AG04450 (cell line): ENCODE results near the gene CSTF2T. TPM values are rescaled to one million over a fixed set of nuclear protein-coding genes. Genes with fewer than 3 reads are reported as not detected.

Experiments
- CTCF ChIA-PET: fragments of 300-600, 350-600 bp; formaldehyde crosslinking; extraction: SDS; loops from one replicate; lab custom pipeline; 2022; ENCODE audit warnings: antibody characterized with exemption, inconsistent platforms; lab: Charles Lee
- POLR2A ChIA-PET: fragments of 350-600 bp; formaldehyde crosslinking; extraction: SDS; loops from one replicate; lab custom pipeline; 2021; ENCODE audit warnings: antibody characterized with exemption, inconsistent platforms; lab: Yijun Ruan, JAX
- DNase-seq: peaks from one replicate; pipeline ENCODE4 v3.0.0-alpha.2; 2011; ENCODE audit warnings: low read depth, low spot score
- H3K27ac ChIP-seq: one replicate; pipeline ENCODE4 v1.5.1; 2012; ENCODE audit warnings: low read depth, low read length, control low read depth
- H3K27me3 ChIP-seq: one replicate; pipeline ENCODE4 v1.6.0; 2012; ENCODE audit warnings: low read length; ENCODE audit not compliant: control insufficient read depth, insufficient read depth
- H3K4me3 ChIP-seq: 2 replicates; pipeline ENCODE4 v1.5.1; 2011; ENCODE audit warnings: mild to moderate bottlenecking, low read depth, low read length, control low read depth
- H3K9me3 ChIP-seq: 2 replicates; pipeline ENCODE4 v1.5.1; 2012; ENCODE audit warnings: low read length; ENCODE audit not compliant: control insufficient read depth, insufficient read depth
- polyA plus RNA-seq: library from polyadenylated mRNA; depleted of rRNA; stranded (reverse); fragments of >200 nt; gene quantifications from 2 replicates; pipeline ENCODE4 v1.2.3, GENCODE V29; 2011
- TF ChIP-seq, protein P1 (sequence below): IDR thresholded peaks from 2 replicates; pipeline ENCODE4 v1.5.1; 2011; ENCODE audit warnings: low read depth, low read length, control low read depth, inconsistent platforms

The CSTF2T gene
- polyA plus RNA-seq, 1 experiment = 7.0 TPM

- POLR2A ChIA-PET = no interaction called here
- TF ChIP-seq, protein P1, sequence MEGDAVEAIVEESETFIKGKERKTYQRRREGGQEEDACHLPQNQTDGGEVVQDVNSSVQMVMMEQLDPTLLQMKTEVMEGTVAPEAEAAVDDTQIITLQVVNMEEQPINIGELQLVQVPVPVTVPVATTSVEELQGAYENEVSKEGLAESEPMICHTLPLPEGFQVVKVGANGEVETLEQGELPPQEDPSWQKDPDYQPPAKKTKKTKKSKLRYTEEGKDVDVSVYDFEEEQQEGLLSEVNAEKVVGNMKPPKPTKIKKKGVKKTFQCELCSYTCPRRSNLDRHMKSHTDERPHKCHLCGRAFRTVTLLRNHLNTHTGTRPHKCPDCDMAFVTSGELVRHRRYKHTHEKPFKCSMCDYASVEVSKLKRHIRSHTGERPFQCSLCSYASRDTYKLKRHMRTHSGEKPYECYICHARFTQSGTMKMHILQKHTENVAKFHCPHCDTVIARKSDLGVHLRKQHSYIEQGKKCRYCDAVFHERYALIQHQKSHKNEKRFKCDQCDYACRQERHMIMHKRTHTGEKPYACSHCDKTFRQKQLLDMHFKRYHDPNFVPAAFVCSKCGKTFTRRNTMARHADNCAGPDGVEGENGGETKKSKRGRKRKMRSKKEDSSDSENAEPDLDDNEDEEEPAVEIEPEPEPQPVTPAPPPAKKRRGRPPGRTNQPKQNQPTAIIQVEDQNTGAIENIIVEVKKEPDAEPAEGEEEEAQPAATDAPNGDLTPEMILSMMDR = no peak
- CTCF ChIA-PET = no interaction called here
- DNase-seq = no peak
- Histone ChIP-seq H3K4me3 (no peak overlapping the region), H3K27me3 (no peaks in the 10 kb centered on the region), H3K27ac (no peak overlapping the region), H3K9me3 (no peaks in the 10 kb centered on the region)
These were observed 42.9 kb downstream of the CSTF2T start for GRCh38 chr10:51656503-51656902.

GRCh38 chr10:51654918-51655317 lies 44.5 kb downstream of the CSTF2T start:
- ChIA-PET CTCF (no interaction called here), POLR2A (no interaction called here)
- no peaks in the 10 kb centered on the region for H3K9me3 ChIP-seq
- no peak for DNase-seq
- H3K4me3 ChIP-seq = no peak overlapping the region
- TF ChIP-seq, protein P1 = no peak
- H3K27ac ChIP-seq = no peak overlapping the region
- no peaks in the 10 kb centered on the region for H3K27me3 ChIP-seq

GRCh38 chr10:51653025-51653424 lies 46.4 kb downstream of the CSTF2T start:
- ChIA-PET CTCF (interaction anchor here (1.0 kb wide), 1 partner anchor 351 kb away, joined by 3 read pairs; no protein-coding TSS in a partner anchor), POLR2A (no interaction called here)
- Histone ChIP-seq H3K4me3 (no peak overlapping the region), H3K27ac (no peak overlapping the region), H3K9me3 (no peaks in the 10 kb centered on the region), H3K27me3 (no peaks in the 10 kb centered on the region)
- TF ChIP-seq, protein P1 = no peak
- no peak for DNase-seq

DNA sequence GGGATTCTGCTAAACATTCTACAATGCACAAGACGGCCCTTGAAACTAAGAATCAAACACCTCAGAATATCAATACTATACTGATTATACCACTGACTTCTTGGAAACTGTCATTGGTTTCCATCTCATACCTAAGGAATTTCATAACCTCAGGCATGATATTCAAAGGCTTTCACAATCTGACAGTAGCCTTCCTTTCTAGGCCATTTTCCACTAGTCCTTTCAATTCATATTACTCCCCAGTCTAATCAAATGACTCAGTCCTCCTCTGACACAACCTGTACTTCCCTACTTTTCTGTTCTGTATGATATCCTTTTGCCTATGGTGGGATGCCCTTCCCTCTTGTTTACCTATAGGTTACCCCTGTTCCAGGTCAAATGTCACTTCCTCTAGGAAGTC lies 48.3 kb downstream of the CSTF2T start:
- POLR2A ChIA-PET = no interaction called here
- no peaks in the 10 kb centered on the region for H3K27me3 ChIP-seq
- H3K27ac ChIP-seq = no peak overlapping the region
- TF ChIP-seq, protein P1 = no peak
- H3K4me3 ChIP-seq = no peak overlapping the region
- CTCF ChIA-PET = no interaction called here
- no peaks in the 10 kb centered on the region for H3K9me3 ChIP-seq
- no peak for DNase-seq

DNA sequence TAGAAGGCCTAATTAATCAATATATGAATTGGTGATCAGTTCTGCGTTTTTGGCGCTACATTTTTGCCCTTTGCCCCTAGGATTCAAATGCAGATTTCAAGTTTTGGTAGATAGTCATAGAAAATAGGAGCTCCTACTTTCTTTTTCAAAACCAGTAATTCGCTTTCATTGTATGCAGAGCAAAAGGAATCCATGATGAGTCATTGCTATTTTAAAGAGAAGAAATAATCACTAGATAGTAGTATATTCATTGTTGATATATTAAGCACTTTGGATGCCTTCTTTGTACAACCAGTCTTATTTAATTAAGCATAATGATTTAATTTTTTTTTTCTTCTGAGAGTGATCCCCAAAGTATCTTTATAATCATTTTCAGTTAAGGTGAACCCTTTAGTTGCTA lies 50.3 kb downstream of the CSTF2T start:
- H3K27me3 ChIP-seq = no peaks in the 10 kb centered on the region
- POLR2A ChIA-PET = no interaction called here
- no peak for DNase-seq
- CTCF ChIA-PET = no interaction called here
- H3K4me3 ChIP-seq = no peak overlapping the region
- TF ChIP-seq, protein P1 = no peak
- no peak overlapping the region for H3K27ac ChIP-seq
- no peaks in the 10 kb centered on the region for H3K9me3 ChIP-seq
